Measurements from ENCODE around the gene ITCH. TPM values are rescaled to one million over a fixed set of nuclear protein-coding genes. Genes with fewer than 3 reads are reported as not detected.

Gene ITCH
- polyA plus RNA-seq, 3 donors from 2014 or later: 27.3 to 72.5 (median 35.7) TPM

GRCh38 chr20:34560141-34560523, 197.1 kb downstream of the ITCH start:
- H3K36me3 Mint-ChIP-seq: no peaks in the 10 kb centered on the region
- DNase-seq: no peak
- H3K27ac Mint-ChIP-seq: peak overlapping the region; percentile 50 to 92 (median 85)
- H3K9me3 Mint-ChIP-seq: no peaks in the 10 kb centered on the region
- H3K27me3 Mint-ChIP-seq (ENCODE audit: low read depth in 3 of 3): peaks cover 10 to 18% (median 13%) of the 10 kb centered on the region in 3 donors
- peaks cover 8 to 10% of the 10 kb centered on the region in 2 donors for H3K4me1 Mint-ChIP-seq
- H3K4me3 Mint-ChIP-seq: peak overlapping the region; percentile 51 to 80 (median 69)

- Mint-ChIP-seq H3K27me3 (ENCODE audit: low read depth in 3 of 3) (peaks cover 10 to 18% (median 13%) of the 10 kb centered on the region in 3 donors), H3K9me3 (no peaks in the 10 kb centered on the region), H3K27ac (peak overlapping the region; percentile 49 to 92 (median 84)), H3K36me3 (peaks cover 0 to under 1% (median 0%) of the 10 kb centered on the region in 3 donors), H3K4me1 (peaks cover 8 to 10% of the 10 kb centered on the region in 2 donors), H3K4me3 (peak overlapping the region in 2 of 5 donors; percentile 62 to 80)
- no peak for DNase-seq
Observed at GRCh38 chr20:34560614-34561013, 197.5 kb downstream of the ITCH start.

Other genes starting within 250 kb of the ITCH start
- under 1 TPM in 1 of 3 donors, not detected in 2; 0.43 TPM for gene ASIP, start 121.8 kb upstream of the ITCH start, polyA plus RNA-seq
- gene AHCY, start 59.9 kb upstream of the ITCH start, polyA plus RNA-seq: 10 to 100 TPM; 18.4 to 19.3 (median 18.5) TPM
- gene DYNLRB1, start 153.1 kb downstream of the ITCH start, polyA plus RNA-seq: 100 to 1,000 TPM; 238 to 307 (median 242) TPM
- 1 to 10 TPM in 2 of 3 donors, under 1 TPM in 1; 0.74 to 4.2 (median 3.1) TPM for gene MAP1LC3A, start 195.4 kb downstream of the ITCH start, polyA plus RNA-seq

Measured in immature natural killer cell (primary cell).